T-helper 2 cell treated with Interferon-gamma antibody and Interleukin-4, amounts not matched to agents 5 μg/mL and 100 μg/mL, for 36 hours (primary cell): ENCODE results near the gene SPTBN1.

Experiments
- DNase-seq: peaks from one replicate; pipeline ENCODE4 v3.0.0; 2021; ENCODE audit warnings: low spot score
- H3K27ac Mint-ChIP-seq: one replicate; pipeline ENCODE4 v1.8.0; 2021; ENCODE audit warnings: mild to moderate bottlenecking, mixed read lengths
- H3K27me3 Mint-ChIP-seq: one replicate; pipeline ENCODE4 v1.8.0; 2021; ENCODE audit warnings: low read depth, mixed read lengths
- H3K36me3 Mint-ChIP-seq: one replicate; pipeline ENCODE4 v1.8.0; 2021; ENCODE audit warnings: low read depth, mixed read lengths
- H3K4me1 Mint-ChIP-seq: one replicate; pipeline ENCODE4 v1.8.0; 2021; ENCODE audit warnings: low read depth, mixed read lengths
- H3K4me3 Mint-ChIP-seq: one replicate; pipeline ENCODE4 v1.8.0; 2022; ENCODE audit warnings: mild to moderate bottlenecking, moderate library complexity, mixed read lengths
- H3K9me3 Mint-ChIP-seq: one replicate; pipeline ENCODE4 v1.8.0; 2021; ENCODE audit warnings: mixed read lengths

The SPTBN1 gene

DNA sequence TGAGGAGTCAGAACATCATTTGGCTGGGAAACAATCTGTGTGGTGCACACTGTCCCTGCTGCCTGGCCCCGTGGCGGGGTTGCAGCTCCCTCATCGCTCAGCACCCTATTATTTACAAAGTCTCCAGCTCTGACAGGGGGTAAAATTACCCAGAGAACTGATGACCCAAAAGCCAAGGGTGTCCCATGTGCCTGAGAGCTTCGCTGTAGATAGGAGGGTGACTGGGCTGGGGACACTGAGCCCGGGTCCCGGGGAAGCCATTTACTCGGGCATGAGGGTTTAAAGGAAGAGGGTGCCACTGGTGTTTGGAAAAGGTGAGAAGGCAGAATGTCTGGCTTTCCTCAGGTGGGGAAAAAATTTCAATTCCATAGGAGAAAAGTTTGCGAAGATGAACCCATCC, 219.2 kb downstream of the SPTBN1 start:
- no peak for DNase-seq
- Mint-ChIP-seq H3K4me1 (peaks cover 31% of the 10 kb centered on the region), H3K36me3 (peaks cover 19% of the 10 kb centered on the region), H3K27me3 (peaks cover 27% of the 10 kb centered on the region), H3K9me3 (no peaks in the 10 kb centered on the region), H3K4me3 (no peak overlapping the region), H3K27ac (no peak overlapping the region)

DNA sequence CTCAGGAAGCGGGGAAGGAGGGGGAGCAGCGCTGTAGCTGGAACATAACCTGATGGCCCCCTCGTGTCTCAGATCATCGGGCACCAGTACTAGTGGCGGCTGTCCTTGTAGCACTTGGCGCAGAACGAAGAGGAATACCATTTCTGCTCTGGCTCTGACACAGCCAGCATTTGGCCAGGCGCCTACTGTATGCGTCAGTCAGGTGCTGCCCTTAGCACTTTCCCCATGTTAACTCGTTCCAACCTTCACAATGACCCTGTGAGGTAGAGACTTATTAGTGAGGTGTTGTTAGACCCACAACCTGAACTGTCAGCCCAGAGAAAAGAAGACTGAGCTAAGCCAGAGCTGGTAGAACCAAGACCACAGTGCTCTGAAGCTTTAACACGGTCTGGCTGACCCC, 219.6 kb downstream of the SPTBN1 start:
- H3K36me3 Mint-ChIP-seq: peaks cover 14% of the 10 kb centered on the region
- no peak overlapping the region for H3K4me3 Mint-ChIP-seq
- H3K4me1 Mint-ChIP-seq: peaks cover 33% of the 10 kb centered on the region
- no peaks in the 10 kb centered on the region for H3K9me3 Mint-ChIP-seq
- no peak for DNase-seq
- H3K27me3 Mint-ChIP-seq: peaks cover 28% of the 10 kb centered on the region
- H3K27ac Mint-ChIP-seq: no peak overlapping the region

DNA sequence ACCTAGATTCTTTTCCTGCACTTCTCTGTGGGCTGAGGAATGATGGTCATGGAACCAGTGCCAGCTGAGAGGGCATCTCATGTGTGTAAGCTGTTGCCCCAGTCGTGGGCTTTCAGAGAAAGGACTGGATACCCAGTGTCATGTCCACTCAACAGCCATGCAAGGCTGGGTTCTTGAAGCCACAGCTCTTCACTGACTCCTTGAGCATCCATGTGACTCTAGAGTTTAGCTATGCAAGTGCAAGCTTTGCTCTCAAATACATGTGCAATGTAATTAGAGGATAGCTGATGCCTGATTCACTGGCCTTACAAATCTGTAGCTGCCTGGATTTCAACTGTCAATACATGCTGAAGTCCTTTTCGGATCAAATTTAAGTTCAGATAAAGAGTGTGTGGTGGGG, 220.5 kb downstream of the SPTBN1 start:
- no peak for DNase-seq
- no peak overlapping the region for H3K27ac Mint-ChIP-seq
- H3K36me3 Mint-ChIP-seq: peaks cover 8% of the 10 kb centered on the region
- peaks cover 28% of the 10 kb centered on the region for H3K27me3 Mint-ChIP-seq
- H3K4me3 Mint-ChIP-seq: no peak overlapping the region
- peaks cover 40% of the 10 kb centered on the region for H3K4me1 Mint-ChIP-seq
- no peaks in the 10 kb centered on the region for H3K9me3 Mint-ChIP-seq

DNA sequence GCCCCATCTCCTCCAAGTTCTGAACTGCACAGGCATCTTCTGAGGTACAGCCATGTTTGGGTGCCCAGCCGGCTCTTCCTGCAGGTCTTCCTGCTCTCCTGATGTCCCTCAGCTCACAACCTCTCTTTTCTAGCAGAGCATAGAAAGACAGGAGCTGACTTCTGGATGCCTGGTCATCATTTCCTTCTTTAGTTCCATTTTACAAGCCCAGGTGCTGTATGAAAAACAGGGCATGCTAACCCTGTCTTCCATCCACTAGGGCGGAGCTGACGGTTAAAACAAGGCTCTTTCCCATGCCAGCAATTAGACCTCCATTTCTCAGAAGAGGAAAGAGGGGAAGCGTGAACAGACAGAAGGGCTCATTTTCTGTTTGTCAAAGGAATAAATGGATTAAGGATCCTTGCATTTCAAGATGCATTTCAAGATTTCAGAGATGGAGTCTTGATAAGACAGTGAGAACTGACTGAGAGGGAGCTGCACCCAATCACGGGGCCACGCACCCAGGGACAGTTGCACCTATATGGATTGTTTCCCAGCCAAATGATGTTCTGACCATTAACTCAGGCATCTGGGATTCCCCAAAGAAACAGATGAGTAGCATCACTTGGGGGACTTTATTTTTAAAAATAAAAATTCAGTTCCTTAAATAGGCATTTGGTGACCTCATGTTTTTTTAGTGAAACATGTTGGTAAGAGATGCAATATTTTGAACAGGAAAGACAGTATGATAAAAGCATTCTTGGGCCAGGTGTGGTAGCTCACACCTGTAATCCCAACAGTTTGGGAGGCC, 221.5 kb downstream of the SPTBN1 start:
- no peak for DNase-seq
- H3K9me3 Mint-ChIP-seq: no peaks in the 10 kb centered on the region
- H3K36me3 Mint-ChIP-seq: peaks cover 8% of the 10 kb centered on the region
- H3K4me3 Mint-ChIP-seq: no peak overlapping the region
- no peak overlapping the region for H3K27ac Mint-ChIP-seq
- peaks cover 28% of the 10 kb centered on the region for H3K27me3 Mint-ChIP-seq
- H3K4me1 Mint-ChIP-seq: peaks cover 41% of the 10 kb centered on the region

DNA sequence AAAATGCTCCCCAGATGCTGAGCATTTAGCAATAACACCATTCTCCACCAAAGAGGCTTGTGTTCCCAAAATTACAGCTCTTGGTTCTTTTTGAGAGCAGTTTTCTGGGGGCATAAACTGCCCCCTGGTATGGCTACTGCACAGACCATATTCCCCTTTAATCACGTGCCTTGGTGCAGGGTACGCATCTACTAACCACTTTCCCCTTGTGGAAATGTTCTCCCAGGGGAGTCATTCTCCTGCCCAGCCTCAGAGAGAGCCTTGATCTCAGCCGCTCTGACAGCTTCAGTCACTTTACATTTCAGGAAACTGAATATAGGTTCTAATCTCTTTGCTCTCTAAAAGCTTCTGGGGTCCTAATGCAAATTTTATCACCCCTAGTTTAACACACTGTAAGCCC, 222.6 kb downstream of the SPTBN1 start:
- DNase-seq: no peak
- Mint-ChIP-seq H3K27me3 (peaks cover 28% of the 10 kb centered on the region), H3K4me1 (peaks cover 43% of the 10 kb centered on the region), H3K9me3 (no peaks in the 10 kb centered on the region), H3K27ac (no peak overlapping the region), H3K4me3 (no peak overlapping the region), H3K36me3 (peaks cover 5% of the 10 kb centered on the region)

DNA sequence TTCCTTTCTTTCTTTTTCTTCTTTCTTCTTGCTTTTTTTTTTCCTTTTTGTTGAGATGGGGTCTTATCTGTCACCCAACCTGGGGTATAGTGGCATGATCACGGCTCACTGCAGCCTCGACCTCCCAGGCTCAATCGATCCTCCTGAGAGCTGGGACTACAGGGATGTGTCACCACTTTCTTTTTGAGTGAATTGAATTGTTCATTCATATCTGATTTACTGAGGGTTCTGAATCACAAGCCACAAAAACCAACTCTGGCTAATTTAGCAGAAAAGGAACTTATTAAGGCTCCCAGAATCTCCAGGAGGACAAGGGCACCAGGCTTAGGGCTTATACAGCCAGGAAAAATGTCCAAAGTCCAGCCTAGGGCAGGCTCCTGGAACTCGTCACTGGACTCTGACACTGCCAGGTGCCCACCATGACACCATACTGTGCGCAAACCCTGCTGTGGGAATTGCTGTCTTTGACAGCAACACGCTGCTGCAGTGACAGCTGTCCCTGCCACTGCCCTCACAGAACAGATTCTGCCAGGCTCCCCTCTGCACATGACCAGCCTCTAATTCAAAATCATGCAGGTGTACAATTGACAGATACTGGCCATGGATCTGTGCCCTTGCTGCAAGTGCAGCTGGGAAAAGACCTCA, 224.4 kb downstream of the SPTBN1 start:
- Mint-ChIP-seq H3K9me3 (no peaks in the 10 kb centered on the region), H3K4me3 (peak overlapping the region; percentile 84), H3K4me1 (peaks cover 52% of the 10 kb centered on the region), H3K36me3 (peaks cover 5% of the 10 kb centered on the region), H3K27me3 (peaks cover 35% of the 10 kb centered on the region), H3K27ac (peak overlapping the region; percentile 88)
- peak; percentile 64 for DNase-seq

DNA sequence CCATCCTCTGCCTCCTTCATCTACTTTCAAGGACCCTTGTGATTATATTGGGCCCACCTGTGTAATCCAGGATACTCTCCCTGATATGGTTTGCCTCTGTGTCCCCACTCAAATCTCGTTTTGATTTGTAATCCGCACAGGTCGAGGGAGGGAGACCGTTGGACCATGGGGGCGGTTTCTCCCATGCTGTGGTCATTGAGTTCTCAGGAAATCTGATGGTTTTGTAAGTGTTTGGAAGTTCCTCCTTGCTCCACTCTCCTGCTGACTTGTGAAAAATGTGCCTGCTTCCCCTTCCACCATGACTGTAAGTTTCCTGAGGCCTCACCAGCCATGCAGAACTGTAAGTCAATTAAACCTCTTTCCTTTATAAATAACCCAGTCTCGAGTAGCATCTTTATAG, 225.3 kb downstream of the SPTBN1 start:
- H3K9me3 Mint-ChIP-seq: no peaks in the 10 kb centered on the region
- peaks cover 31% of the 10 kb centered on the region for H3K27me3 Mint-ChIP-seq
- peaks cover 5% of the 10 kb centered on the region for H3K36me3 Mint-ChIP-seq
- peak overlapping the region; percentile 44 for H3K27ac Mint-ChIP-seq
- peaks cover 53% of the 10 kb centered on the region for H3K4me1 Mint-ChIP-seq
- peak overlapping the region; percentile 84 for H3K4me3 Mint-ChIP-seq
- no peak for DNase-seq

DNA sequence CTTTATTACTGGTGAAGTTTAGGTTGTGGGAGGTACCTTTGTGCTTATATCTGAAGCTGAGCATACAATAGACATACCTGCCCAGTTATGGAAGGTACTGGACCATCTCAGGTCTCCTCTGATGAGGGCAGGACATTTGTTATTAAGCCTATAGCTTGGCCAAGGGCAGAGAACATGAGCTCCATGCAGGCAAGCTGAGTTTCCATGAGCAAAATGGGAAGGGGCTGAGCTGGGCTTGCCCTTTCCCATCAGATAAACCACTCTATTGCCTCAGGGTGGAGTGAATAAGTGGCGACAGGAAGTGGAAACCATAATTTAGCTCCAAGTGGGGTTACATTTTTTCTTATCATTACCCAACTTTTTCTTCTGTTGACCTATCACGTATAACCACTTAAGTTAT, 227.5 kb downstream of the SPTBN1 start:
- peaks cover 5% of the 10 kb centered on the region for H3K36me3 Mint-ChIP-seq
- no peak overlapping the region for H3K27ac Mint-ChIP-seq
- H3K27me3 Mint-ChIP-seq: peaks cover 19% of the 10 kb centered on the region
- H3K4me3 Mint-ChIP-seq: no peak overlapping the region
- no peaks in the 10 kb centered on the region for H3K9me3 Mint-ChIP-seq
- peaks cover 60% of the 10 kb centered on the region for H3K4me1 Mint-ChIP-seq
- DNase-seq: no peak

DNA sequence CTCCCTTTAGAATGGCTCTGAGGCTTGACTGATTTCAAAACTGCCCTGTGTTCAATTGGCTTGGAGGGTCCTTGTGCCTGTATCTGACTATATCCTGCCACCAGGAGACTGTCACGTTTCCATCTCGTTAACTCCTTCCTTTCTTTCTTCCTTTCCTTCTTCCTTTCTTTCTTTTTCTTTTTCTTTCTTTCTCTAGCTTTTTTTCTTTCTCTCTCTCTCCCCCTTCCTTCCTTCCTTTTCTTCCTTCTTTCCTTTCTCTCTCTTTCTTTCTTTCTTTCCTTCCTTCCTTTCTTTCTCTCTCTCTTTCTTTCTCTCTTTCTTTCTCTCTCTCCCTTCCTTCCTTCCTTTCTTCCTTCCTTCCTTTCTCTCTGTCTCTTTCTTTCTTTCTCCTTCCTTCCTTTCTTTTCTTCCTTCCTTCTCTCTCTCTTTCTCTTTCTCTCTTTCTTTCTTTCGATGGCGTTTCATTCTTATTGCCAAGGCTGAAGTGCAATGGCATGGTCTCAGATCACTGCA, 229.2 kb downstream of the SPTBN1 start:
- peaks cover 22% of the 10 kb centered on the region for H3K27me3 Mint-ChIP-seq
- H3K9me3 Mint-ChIP-seq: no peaks in the 10 kb centered on the region
- H3K4me3 Mint-ChIP-seq: no peak overlapping the region
- H3K27ac Mint-ChIP-seq: peak overlapping the region; percentile 38
- DNase-seq: no peak
- peaks cover 53% of the 10 kb centered on the region for H3K4me1 Mint-ChIP-seq
- peaks cover 5% of the 10 kb centered on the region for H3K36me3 Mint-ChIP-seq

DNA sequence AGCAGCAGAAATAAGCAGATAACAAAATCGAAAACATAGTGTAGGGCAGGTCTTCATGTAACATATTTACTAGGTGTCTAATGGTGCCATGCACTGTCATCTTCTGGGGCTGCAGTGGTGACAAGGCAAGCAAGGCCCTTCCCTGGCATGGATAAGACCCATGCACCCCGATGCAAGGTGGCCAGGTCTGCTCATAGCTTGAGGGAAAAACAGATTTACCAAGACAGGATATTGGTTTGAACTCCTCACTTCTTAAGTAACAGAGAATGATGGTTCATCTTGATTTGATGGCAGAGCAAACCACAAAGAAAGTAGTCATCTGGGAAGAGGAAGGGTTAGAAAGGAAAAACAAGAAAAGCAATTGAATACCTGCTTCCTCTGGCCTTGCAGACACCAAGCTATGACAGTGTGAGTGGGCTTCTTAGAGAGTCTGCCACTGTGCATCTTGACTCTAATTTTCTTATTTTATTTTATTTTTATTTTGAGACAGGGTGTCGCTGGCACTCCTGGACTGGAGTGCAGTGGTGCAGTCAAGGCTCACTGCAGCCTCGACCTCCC, 231.5 kb downstream of the SPTBN1 start:
- Mint-ChIP-seq H3K36me3 (peaks cover 5% of the 10 kb centered on the region), H3K9me3 (no peaks in the 10 kb centered on the region), H3K27ac (peak overlapping the region; percentile 34), H3K4me3 (peak overlapping the region; percentile 66), H3K4me1 (peaks cover 41% of the 10 kb centered on the region), H3K27me3 (peaks cover 25% of the 10 kb centered on the region)
- no peak for DNase-seq

DNA sequence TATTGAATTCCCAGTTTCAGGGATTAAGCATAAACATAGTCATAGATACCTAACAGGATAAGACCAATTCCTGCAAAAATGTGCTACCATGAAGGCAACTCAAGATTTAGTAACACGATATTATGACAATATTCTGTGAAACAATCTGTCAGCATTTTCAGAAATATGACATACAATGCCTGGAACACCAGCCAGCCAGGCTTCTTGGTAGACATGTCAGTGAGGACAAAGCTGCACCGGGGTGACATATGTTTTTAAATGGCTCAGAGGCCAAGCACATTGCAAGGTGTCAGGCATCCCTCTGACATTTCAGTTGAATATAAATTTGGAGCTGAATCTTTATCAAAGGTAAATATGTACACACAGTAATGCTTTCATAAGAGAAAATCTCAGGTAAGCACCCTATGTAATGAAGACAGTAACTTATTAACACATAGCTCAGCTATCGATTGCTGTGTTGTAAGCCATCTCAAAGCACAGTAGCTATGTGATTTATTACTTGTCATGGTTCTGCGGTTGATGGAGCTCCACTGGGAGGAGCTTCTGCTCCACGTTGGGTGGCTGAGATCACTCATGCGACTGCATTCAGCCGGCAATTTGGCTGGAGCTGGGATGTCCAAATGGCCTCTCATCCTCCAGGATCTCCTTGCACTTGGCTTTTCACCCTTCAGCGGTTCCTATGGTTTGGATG, 235.5 kb downstream of the SPTBN1 start:
- Mint-ChIP-seq H3K4me1 (peaks cover 21% of the 10 kb centered on the region), H3K27me3 (peaks cover 13% of the 10 kb centered on the region), H3K4me3 (no peak overlapping the region), H3K36me3 (no peaks in the 10 kb centered on the region), H3K27ac (no peak overlapping the region), H3K9me3 (no peaks in the 10 kb centered on the region)
- no peak for DNase-seq

DNA sequence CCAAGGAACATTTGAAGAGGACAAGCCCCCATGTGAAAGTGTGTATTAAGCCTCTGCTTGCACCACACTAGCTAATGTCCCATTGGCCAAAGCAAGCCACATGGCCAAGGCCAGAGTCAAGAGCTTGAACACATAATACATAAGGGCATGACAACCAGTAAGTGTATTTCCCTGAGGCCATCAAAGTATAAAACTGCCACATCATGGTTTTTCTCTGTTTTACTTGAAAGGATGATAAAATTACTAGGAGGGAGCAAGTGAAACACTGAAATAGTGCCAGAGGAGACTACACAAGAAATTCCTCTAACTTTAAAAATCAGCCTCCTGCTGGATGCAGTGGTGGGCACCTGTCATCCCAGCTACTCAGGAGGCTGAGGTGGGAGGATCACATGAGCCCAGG, 236.4 kb downstream of the SPTBN1 start:
- DNase-seq: no peak
- Mint-ChIP-seq H3K9me3 (no peaks in the 10 kb centered on the region), H3K4me3 (no peak overlapping the region), H3K27me3 (peaks cover 18% of the 10 kb centered on the region), H3K36me3 (no peaks in the 10 kb centered on the region), H3K4me1 (peaks cover 14% of the 10 kb centered on the region), H3K27ac (no peak overlapping the region)

DNA sequence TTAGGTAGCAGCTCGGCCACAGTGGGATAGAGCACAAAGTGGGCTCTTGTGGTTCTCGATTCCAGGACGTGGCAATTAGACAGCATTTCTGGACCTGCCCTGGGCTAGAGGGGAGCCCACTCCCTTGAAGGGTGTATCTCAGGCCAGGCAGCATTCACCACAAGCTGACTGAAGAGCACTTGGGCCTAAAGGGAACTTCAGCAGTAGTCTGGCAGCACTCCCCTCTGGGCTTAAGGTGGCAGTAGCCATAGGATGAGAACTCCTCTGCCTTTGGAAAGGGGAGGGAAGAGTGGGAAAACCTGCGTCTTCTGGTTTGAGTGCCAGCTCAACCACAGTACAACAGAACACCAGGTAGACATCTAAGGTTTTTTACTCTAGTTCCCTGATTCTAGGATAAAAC, 239.3 kb downstream of the SPTBN1 start:
- Mint-ChIP-seq H3K9me3 (no peaks in the 10 kb centered on the region), H3K4me3 (no peak overlapping the region), H3K36me3 (peaks cover 2% of the 10 kb centered on the region), H3K27ac (no peak overlapping the region), H3K4me1 (peaks cover 2% of the 10 kb centered on the region), H3K27me3 (peaks cover 25% of the 10 kb centered on the region)
- DNase-seq: no peak

DNA sequence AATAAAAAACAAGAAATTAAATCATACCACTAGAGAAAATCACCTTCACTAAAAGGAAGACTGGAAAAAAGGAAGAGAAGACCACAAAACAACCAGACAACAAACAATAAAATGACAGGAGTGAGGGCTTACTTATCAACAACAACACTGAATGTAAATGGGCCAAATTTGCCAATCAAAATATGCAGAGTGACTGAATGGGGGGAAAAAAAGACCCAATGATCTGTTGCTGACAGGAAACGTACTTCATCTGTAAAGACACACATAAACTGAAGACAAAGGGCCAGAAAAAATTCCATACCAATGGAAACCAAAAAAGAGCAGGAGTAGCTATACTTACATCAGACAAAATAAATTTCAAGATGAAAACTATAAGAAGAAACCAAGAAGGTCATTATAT, 241.8 kb downstream of the SPTBN1 start:
- H3K9me3 Mint-ChIP-seq: no peaks in the 10 kb centered on the region
- peaks cover 46% of the 10 kb centered on the region for H3K27me3 Mint-ChIP-seq
- peaks cover 2% of the 10 kb centered on the region for H3K4me1 Mint-ChIP-seq
- peaks cover 2% of the 10 kb centered on the region for H3K36me3 Mint-ChIP-seq
- H3K4me3 Mint-ChIP-seq: no peak overlapping the region
- H3K27ac Mint-ChIP-seq: no peak overlapping the region
- no peak for DNase-seq
